ENCODE measurements around the gene SSTR3.

DNA sequence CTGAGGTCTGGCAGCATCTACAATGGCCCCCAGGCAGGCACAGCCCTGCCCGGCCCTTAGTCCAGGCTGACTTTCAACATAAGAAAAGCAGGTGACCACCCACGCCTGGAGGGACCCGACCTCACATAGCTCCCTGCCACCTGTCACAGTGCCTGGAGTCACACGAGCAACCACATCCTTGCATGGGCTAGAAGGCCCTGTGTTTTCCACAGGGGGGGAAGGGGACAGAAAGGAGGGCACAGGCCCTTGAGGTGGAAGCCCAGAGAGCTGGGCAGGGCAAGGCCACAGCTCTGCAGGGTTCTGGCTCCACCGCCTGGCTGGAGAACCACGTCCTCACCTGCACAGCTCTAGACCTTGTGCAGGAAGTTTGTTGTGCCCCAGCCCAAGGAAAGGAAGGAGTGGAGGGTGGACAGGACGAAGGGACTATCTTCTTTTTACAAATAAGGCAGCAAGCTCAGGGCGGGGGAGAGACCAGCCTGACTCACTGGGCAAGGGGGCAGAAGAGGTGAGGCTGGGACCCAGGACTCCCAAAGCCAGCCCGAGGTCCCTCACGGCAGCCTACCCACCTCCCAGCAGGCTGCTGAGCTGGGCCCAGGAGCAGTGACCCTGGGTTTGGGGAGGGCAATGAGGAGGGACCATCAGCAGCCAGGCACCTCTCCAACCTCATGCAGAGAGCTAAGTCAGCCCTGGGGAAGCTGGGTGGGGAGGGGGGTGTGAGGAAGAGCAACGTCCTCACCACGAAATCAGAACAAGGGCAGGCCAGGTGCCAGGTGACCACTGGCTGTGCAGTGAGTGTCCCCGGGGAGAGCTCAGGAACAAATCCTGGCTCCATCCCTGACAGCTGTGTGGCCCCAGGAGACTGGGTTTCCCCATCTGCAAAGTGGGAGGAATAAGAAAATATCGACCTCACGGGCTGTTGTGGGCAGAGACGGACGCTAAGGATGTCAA is 28.6 kb downstream of the SSTR3 start:
- TF ChIP-seq, protein P1, sequence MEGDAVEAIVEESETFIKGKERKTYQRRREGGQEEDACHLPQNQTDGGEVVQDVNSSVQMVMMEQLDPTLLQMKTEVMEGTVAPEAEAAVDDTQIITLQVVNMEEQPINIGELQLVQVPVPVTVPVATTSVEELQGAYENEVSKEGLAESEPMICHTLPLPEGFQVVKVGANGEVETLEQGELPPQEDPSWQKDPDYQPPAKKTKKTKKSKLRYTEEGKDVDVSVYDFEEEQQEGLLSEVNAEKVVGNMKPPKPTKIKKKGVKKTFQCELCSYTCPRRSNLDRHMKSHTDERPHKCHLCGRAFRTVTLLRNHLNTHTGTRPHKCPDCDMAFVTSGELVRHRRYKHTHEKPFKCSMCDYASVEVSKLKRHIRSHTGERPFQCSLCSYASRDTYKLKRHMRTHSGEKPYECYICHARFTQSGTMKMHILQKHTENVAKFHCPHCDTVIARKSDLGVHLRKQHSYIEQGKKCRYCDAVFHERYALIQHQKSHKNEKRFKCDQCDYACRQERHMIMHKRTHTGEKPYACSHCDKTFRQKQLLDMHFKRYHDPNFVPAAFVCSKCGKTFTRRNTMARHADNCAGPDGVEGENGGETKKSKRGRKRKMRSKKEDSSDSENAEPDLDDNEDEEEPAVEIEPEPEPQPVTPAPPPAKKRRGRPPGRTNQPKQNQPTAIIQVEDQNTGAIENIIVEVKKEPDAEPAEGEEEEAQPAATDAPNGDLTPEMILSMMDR (conservative IDR thresholded peaks at IDR 0.05 in 1 of 2, IDR thresholded peaks at IDR 0.05 in 1 of 2; ENCODE audit: extremely low read depth in 1 of 2, insufficient read depth in 1 of 2, low read depth in 1 of 2, low read length in 2 of 2), result no peak
- no peak for TF ChIP-seq EZH2 (IDR thresholded peaks at IDR 0.05; ENCODE audit: borderline replicate concordance, low read length)
